ENCODE data around the gene AK1. TPM values are rescaled to one million over a fixed set of nuclear protein-coding genes. Genes with fewer than 3 reads are reported as not detected.
"Not testable (repeated sequence)": the region's sequence is repeated elsewhere in the genome, so short reads cannot be mapped to it uniquely, and the experiment has no call there.

Gene AK1
- total RNA-seq, 2 donors from 2014 or later = 263 to 398 TPM

GRCh38 chr9:127848756-127849504 is 28.5 kb downstream of the AK1 start:
- no peaks in the 10 kb centered on the region for H3K27me3 ChIP-seq
- H3K27ac ChIP-seq = peak overlapping the region; percentile 86 to 88
- no peak for DNase-seq (ENCODE audit: low spot score)
- peak overlapping the region in 1 of 2 donors; percentile 63 for H3K4me3 ChIP-seq
- peaks cover 0 to 11% of the 10 kb centered on the region in 2 donors for H3K9me3 ChIP-seq
- TF ChIP-seq, protein P1, sequence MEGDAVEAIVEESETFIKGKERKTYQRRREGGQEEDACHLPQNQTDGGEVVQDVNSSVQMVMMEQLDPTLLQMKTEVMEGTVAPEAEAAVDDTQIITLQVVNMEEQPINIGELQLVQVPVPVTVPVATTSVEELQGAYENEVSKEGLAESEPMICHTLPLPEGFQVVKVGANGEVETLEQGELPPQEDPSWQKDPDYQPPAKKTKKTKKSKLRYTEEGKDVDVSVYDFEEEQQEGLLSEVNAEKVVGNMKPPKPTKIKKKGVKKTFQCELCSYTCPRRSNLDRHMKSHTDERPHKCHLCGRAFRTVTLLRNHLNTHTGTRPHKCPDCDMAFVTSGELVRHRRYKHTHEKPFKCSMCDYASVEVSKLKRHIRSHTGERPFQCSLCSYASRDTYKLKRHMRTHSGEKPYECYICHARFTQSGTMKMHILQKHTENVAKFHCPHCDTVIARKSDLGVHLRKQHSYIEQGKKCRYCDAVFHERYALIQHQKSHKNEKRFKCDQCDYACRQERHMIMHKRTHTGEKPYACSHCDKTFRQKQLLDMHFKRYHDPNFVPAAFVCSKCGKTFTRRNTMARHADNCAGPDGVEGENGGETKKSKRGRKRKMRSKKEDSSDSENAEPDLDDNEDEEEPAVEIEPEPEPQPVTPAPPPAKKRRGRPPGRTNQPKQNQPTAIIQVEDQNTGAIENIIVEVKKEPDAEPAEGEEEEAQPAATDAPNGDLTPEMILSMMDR (IDR thresholded peaks at IDR 0.05) = no peak
- H3K4me1 ChIP-seq = peaks cover 0 to 59% of the 10 kb centered on the region in 2 donors
- H3K36me3 ChIP-seq = peaks cover 33% of the 10 kb centered on the region

DNA sequence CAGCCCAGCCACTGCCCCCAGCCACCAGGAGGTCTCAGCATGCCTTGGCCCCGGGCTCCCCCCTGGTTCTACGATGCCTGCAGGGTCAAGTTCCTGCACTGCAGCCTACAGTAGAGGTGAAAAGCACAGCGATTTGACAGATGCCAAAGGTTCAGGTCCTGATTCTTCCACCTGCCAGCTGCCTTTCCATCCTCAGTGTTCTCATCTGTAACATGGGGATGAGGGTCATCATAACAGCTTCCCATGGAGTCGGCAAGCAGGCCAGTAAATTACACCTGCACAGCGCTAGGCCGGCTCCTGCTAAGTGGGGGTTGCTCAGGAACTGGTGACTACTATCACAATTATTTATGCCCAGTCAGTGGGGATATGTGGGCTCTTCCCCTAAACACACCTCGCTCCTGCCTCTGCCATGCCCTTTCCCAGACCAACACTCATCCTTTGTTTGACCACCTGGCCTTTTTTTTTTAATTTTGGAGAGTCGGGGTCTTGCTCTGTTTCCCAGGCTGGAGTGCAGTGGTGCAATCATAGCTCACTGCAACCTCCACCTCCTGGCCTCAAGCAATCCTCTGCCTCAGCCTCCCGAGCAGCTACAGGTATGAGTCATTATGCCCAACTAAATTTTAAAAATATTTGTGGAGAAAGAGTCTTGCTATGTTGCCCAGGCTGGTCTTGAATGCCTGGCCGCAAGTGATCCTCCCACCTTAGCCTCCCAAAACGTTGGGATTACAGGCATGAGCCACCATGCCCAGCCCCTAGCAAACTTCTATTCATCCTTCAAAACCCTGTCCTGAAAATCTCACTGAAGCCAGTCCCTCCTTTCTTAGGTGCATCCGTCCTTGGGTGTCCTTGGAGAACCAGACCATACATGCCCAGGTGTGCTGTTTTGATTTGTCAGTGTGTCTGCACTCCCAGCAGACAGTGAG is 29.4 kb downstream of the AK1 start:
- peaks cover 0 to 51% of the 10 kb centered on the region in 2 donors for H3K4me1 ChIP-seq

GRCh38 chr9:127847178-127847510 is 30.3 kb downstream of the AK1 start:
- no peak for DNase-seq (ENCODE audit: low spot score)
- H3K27ac ChIP-seq = peak overlapping the region; percentile 79 to 88
- TF ChIP-seq, protein P1 (IDR thresholded peaks at IDR 0.05) = no peak
- peaks cover 0 to 52% of the 10 kb centered on the region in 2 donors for H3K4me1 ChIP-seq
- H3K27me3 ChIP-seq = no peaks in the 10 kb centered on the region
- H3K4me3 ChIP-seq = peak overlapping the region; percentile 9 to 36
- peaks cover 39% of the 10 kb centered on the region for H3K36me3 ChIP-seq
- peaks cover 0 to 11% of the 10 kb centered on the region in 2 donors for H3K9me3 ChIP-seq

More for the DNA sequence above, 29.4 kb downstream of the AK1 start:
- H3K27ac ChIP-seq = peak overlapping the region; percentile 86 to 88
- TF ChIP-seq, protein P1 (IDR thresholded peaks at IDR 0.05) = no peak
- no peaks in the 10 kb centered on the region for H3K27me3 ChIP-seq
- H3K36me3 ChIP-seq = peaks cover 37% of the 10 kb centered on the region
- peaks cover 0 to 11% of the 10 kb centered on the region in 2 donors for H3K9me3 ChIP-seq
- no peak for DNase-seq (ENCODE audit: low spot score)
- H3K4me3 ChIP-seq = peak overlapping the region; percentile 9 to 36

- DNase-seq (ENCODE audit: low spot score) = peak; percentile 75
- Histone ChIP-seq H3K4me3 (peak overlapping the region; percentile 9 to 36), H3K9me3 (peaks cover 0 to 11% of the 10 kb centered on the region in 2 donors), H3K4me1 (peaks cover 0 to 55% of the 10 kb centered on the region in 2 donors), H3K27ac (peak overlapping the region; percentile 79 to 88), H3K36me3 (peaks cover 40% of the 10 kb centered on the region), H3K27me3 (no peaks in the 10 kb centered on the region)
- TF ChIP-seq, protein P1 (IDR thresholded peaks at IDR 0.05) = no peak
These were observed 30.9 kb downstream of the AK1 start for GRCh38 chr9:127846443-127847177.

GRCh38 chr9:127845619-127846018 is 31.9 kb downstream of the AK1 start:
- not testable (repeated sequence) for H3K27me3 ChIP-seq; DNase-seq (ENCODE audit: low spot score)
- H3K36me3 ChIP-seq = peaks cover 37% of the 10 kb centered on the region
- H3K27ac ChIP-seq = peak overlapping the region; percentile 79 to 88
- peaks cover 0 to 11% of the 10 kb centered on the region in 2 donors for H3K9me3 ChIP-seq
- peak overlapping the region in 1 of 2 donors; percentile 36 for H3K4me3 ChIP-seq
- H3K4me1 ChIP-seq = peaks cover 0 to 65% of the 10 kb centered on the region in 2 donors
